ENCODE measurements around the gene ADH7. TPM values are rescaled to one million over a fixed set of nuclear protein-coding genes. Genes with fewer than 3 reads are reported as not detected.
"Not testable (repeated sequence)": the region's sequence is repeated elsewhere in the genome, so short reads cannot be mapped to it uniquely, and the experiment has no call there.

Gene ADH7
- total RNA-seq, 1 donor from 2014 or later = not detected

DNA sequence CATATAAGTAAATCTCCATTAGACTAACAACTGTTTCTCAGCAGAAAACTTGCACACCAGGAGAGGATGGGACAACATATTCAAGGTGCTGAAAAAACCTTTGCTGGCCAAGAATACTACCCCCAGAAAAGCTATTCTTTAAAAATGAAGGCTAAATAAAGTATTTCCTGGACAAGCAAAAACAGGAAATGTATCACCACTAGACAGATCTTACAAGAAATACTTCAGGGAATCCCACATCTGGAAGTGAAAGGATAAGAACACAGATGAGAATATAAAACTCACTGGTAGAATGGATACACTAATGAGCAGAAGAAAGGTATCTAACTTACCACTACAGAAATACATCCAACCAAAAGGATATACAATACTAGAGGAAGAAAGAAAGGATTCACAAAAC, 55.6 kb downstream of the ADH7 start:
- no peak for DNase-seq (ENCODE audit: low spot score)

DNA sequence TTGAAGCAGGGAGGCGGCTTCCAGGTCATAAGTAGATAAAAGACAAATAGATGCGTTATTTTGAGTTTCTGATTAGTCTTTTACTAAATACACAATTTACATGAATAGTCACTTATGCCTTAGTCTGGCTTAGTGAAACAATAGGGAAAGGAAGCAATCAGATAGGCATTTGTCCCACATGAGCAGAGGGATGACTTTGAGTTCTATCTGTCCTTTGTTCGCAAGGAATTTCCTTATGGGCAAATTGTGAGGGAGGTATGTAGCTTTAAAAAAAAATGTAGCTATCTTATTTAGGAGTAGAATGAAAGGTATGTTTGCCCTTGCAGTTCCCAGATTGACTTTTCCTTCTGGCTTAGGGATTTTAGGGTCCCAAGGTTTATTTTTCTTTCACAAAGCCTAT, 56.3 kb downstream of the ADH7 start:
- DNase-seq (ENCODE audit: low spot score) = no peak

DNA sequence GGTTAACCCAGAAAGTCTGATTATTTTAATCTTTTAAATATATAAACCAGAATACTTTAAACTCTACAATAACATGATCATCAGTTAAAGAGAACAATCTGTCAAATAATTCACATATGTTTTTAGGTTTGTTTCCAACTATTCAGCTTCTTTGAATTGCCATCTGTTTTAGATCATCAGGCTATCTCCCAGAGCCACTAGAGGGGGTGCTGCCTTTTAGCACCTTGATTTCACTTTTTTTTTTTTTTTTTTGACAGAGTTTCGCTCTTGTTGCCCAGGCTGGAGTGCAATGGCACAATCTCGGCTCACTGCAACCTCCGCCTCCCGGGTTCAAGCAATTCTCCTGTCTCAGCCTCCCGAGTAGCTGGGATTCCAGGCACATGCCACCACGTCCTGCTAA, 57.8 kb downstream of the ADH7 start:
- not testable (repeated sequence) for DNase-seq (ENCODE audit: low spot score)

DNA sequence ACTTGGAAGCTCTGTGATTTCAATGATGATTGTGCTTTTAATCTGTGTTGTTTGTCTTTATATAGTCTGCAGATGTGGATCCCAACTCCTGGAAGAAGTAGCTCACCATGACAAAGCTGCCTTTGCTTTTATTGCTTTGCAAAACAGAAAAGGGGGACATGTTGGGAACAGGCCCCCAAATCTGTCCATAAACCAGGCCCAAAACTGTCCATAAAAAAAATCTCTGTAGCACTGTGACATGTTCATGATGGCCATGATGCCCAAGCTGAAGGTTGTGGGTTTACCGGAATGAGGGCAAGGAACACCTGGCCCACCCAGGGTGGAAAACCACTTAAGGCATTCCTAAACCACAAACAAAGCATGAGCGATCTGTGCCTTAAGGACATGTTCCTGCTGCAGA, 62.7 kb downstream of the ADH7 start:
- DNase-seq (ENCODE audit: low spot score) = not testable (repeated sequence)

DNA sequence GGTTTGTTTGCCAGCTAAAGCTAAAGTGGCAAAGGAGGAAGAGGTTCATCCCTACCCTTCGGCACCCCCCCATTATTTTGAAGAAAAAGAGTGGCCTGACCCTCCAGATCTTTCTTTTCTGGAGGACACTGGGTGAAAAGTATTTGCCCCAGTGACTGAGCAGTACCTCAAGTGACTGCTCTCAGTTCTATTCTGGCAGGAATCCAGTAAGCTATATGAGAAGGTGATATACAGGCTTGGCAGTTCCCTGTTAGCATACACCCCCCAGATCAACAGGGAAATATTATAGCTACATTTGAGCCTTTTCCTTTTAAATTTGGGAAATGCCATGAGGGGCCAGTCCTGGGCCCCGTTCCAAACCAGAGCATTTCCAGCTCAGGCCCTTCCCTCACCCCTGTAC, 67.3 kb downstream of the ADH7 start:
- DNase-seq (ENCODE audit: low spot score) = not testable (repeated sequence)

DNA sequence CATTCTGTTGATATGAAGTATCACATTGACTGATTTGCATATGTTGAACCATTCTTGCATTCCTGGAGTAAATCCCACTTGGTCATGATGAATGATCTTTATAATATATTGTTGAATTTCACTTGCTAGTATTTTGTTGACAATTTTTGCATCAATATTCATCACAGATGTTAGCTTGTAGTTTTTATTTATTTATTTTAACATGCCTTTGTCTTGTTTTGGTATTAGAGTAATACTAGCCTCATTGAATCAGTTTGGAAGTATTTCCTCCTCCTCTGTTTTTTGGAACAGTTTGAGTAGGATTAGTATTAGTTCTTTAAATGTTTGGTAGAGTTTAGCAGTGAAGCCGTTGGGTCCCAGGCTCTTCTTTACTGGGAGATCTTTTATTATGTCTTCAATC, 68.7 kb downstream of the ADH7 start:
- no peak for DNase-seq (ENCODE audit: low spot score)

DNA sequence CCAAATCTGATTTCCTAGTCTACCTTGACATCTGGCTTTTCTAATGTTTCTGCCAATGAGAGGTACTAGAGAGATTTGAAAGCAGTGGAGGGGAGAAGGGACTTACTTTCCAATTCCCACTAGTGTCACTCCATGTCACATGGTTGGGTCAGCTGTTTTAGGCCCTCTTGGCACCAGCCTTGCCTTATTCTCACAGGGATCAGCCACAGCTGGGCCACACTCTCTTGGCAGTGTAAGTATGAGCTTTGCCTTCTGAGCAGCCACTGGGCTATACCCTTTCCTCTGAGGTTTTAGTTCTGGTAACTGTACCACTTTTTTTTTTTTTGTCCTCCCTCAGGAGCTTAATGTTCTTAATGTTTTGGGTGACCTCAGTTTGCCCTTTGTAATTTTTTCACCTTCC, 72.4 kb downstream of the ADH7 start:
- DNase-seq (ENCODE audit: low spot score) = no peak

Other genes with a start within 250 kb of the ADH7 start
- 36.3 TPM for gene ADH6, start 216.1 kb downstream of the ADH7 start, total RNA-seq
- 5.4 TPM for gene ADH1A, start 144.4 kb downstream of the ADH7 start, total RNA-seq
- 144 TPM for gene ADH1B, start 113.9 kb downstream of the ADH7 start, total RNA-seq
- 41.6 TPM for gene ADH1C, start 82.6 kb downstream of the ADH7 start, total RNA-seq
- gene C4orf17, start 75.7 kb upstream of the ADH7 start, total RNA-seq = not detected
- 7.3 TPM for gene TRMT10A, start 128.7 kb upstream of the ADH7 start, total RNA-seq
- gene MTTP, start 139.5 kb upstream of the ADH7 start, total RNA-seq = 3.8 TPM
- 0.12 TPM for gene C4orf54, start 222.5 kb upstream of the ADH7 start, total RNA-seq

Data from mucosa of gallbladder (tissue), 1 donor.